Endothelial cell (in vitro differentiated cells): Measurements from ENCODE around the gene CLIC4. TPM values are rescaled to one million over a fixed set of nuclear protein-coding genes. Genes with fewer than 3 reads are reported as not detected.

ENCODE experiments used
- DNase-seq: peaks from one replicate; pipeline ENCODE4 v3.0.0; 2021; ENCODE audit warnings: low spot score
- H3K27ac Mint-ChIP-seq: one replicate; pipeline ENCODE4 v1.8.0; 2021; ENCODE audit warnings: mixed read lengths, inconsistent platforms; ENCODE audit not compliant: unreplicated experiment
- H3K27me3 Mint-ChIP-seq: one replicate; pipeline ENCODE4 v1.8.0; 2021; ENCODE audit warnings: mild to moderate bottlenecking, moderate library complexity, mixed read lengths, inconsistent platforms; ENCODE audit not compliant: unreplicated experiment
- H3K36me3 Mint-ChIP-seq: one replicate; pipeline ENCODE4 v1.8.0; 2021; ENCODE audit warnings: mild to moderate bottlenecking, low read depth, mixed read lengths, inconsistent platforms; ENCODE audit not compliant: unreplicated experiment
- H3K4me1 Mint-ChIP-seq: one replicate; pipeline ENCODE4 v1.8.0; 2021; ENCODE audit warnings: mild to moderate bottlenecking, mixed read lengths, inconsistent platforms; ENCODE audit not compliant: unreplicated experiment
- H3K4me3 Mint-ChIP-seq: one replicate; pipeline ENCODE4 v1.8.0; 2021; ENCODE audit warnings: mild to moderate bottlenecking, mixed read lengths, inconsistent platforms; ENCODE audit not compliant: unreplicated experiment
- H3K9me3 Mint-ChIP-seq: one replicate; pipeline ENCODE4 v1.8.0; 2021; ENCODE audit warnings: mixed read lengths, inconsistent platforms; ENCODE audit not compliant: unreplicated experiment
- total RNA-seq: library from RNA; stranded (reverse); fragmentation: NEBNext Ultra II Directional; extraction: Animal tissue kit (Norgen Biotek cat#: 25700); gene quantifications from one replicate; pipeline ENCODE4 v1.2.1, GENCODE V29; 2021; ENCODE audit not compliant: unreplicated experiment
- TF ChIP-seq, protein P1 (sequence below): fragments of 200-600 bp; sonication (generic); IDR thresholded peaks from one replicate; pipeline ENCODE4 v1.5.0; 2021; ENCODE audit warnings: antibody characterized with exemption; ENCODE audit not compliant: unreplicated experiment

CLIC4 gene
- total RNA-seq, 1 donor from 2014 or later, result 109 TPM

DNA sequence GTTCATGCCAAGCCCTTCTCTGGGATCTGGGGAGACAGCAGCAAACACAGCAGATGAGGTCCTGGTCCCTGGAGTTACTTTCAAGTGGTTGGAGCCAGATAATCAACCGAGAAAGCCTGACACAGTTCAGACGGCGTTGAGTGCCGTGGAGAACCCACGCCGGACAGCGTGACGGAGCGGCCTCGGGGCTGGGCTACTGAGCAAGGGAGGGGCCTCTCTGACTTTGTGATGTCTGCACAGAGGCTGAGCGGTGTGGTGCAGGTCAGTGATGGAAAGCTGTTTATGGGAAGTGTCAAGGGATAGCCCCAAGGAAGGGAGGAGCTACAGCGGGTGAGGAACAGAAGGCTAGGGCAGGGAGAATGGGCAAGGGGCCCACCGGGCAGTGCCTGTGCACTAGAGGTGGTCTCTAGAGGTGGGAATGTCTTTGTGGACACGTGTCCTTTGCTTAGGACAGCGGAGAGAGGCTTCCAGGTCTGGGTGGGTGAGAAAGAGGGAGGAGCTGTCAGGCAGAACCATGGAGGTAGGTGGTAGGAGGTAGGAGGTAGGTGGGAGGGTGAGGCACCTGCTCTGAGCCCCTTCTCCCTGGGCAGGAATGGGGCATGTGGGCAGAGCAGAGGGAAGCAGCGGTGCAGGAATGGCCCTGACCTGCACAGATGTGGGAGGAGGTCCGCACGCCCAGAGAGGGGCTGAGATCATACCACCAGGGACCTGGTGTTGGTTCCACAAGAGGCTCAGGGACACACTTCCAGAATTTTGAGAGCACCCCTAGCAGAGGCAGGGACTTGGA, 122.0 kb downstream of the CLIC4 start:
- Mint-ChIP-seq H3K36me3 (no peaks in the 10 kb centered on the region), H3K4me1 (peaks cover 14% of the 10 kb centered on the region), H3K9me3 (no peaks in the 10 kb centered on the region), H3K27me3 (peaks cover 13% of the 10 kb centered on the region), H3K4me3 (no peak overlapping the region), H3K27ac (no peak overlapping the region)
- DNase-seq, result no peak
- TF ChIP-seq, protein P1, sequence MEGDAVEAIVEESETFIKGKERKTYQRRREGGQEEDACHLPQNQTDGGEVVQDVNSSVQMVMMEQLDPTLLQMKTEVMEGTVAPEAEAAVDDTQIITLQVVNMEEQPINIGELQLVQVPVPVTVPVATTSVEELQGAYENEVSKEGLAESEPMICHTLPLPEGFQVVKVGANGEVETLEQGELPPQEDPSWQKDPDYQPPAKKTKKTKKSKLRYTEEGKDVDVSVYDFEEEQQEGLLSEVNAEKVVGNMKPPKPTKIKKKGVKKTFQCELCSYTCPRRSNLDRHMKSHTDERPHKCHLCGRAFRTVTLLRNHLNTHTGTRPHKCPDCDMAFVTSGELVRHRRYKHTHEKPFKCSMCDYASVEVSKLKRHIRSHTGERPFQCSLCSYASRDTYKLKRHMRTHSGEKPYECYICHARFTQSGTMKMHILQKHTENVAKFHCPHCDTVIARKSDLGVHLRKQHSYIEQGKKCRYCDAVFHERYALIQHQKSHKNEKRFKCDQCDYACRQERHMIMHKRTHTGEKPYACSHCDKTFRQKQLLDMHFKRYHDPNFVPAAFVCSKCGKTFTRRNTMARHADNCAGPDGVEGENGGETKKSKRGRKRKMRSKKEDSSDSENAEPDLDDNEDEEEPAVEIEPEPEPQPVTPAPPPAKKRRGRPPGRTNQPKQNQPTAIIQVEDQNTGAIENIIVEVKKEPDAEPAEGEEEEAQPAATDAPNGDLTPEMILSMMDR, result no peak

DNA sequence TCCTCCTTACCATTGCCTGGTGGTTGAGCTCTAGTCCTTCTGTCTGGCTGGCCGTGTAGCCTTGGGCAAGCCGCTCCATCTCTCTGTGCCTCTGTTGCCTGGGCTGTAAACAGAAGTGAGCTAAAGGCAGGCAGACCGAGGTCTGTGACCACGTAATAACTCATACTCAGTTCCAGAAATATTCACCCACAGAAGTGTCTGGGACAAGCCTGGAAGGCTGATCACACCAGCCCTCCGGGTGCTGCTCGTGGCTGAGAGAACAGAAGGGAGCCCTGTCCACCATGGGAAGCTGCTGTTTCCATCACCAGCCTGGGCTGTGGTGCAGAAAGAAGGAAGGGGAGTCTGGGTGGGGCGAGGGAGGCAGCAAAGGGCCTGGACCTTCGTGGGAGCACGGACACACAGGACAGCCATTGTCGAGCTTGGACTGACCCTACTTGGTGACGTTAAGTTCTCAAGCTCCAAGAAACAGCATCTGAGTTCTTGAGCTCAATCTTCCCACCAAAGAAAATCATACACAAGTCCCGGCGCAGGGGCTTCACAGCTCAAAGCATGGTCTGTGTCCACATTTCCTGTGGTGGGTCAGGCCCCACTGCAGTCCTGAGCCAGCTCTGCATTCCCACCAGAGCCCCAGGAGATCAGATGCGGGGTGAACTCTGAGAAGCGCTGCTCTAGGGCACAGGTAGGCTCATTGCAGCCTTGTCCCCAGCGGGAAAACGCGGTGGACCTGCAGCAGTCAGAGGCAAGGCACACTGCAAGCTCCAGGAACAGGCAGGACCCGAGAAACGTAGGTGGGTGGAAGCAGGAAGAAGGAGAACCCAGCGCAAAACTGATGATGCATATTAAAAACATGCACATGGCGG, 123.0 kb downstream of the CLIC4 start:
- Mint-ChIP-seq H3K4me3 (no peak overlapping the region), H3K4me1 (peaks cover 12% of the 10 kb centered on the region), H3K9me3 (no peaks in the 10 kb centered on the region), H3K36me3 (no peaks in the 10 kb centered on the region), H3K27me3 (peaks cover 13% of the 10 kb centered on the region), H3K27ac (no peak overlapping the region)
- no peak for DNase-seq
- TF ChIP-seq, protein P1, result no peak

DNA sequence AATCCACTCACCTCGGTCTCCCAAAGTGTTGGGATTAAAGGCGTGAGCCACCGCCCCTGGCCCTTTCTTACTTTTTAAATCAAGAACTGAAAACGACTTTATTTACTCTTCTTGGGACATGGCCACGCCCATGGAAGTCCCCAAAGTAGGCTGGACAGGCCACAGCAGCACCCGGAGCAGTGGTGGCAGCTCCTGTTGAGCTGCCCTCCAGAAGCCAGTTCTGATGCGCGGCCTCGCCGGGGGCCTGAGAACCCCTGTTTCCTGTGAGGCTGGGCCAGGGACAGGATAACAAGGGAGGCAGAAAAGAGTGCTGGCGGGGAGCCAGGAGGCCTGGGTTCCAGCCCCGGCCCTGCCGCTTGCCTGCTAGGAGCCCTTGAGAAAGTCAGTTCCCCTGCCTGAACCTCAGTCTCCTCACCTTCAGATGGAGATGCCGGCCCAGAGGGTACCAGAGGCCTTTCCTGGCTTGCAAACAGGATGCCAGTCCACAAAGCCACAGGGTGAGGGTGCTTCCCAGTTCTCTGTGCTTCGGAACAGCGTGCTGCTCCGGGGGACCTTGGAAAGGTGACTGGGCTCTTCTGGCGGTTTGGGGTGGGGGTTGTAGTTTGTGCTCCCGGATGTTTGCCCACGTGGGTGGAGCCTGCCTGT, 125.4 kb downstream of the CLIC4 start:
- peaks cover 10% of the 10 kb centered on the region for H3K27me3 Mint-ChIP-seq
- H3K4me1 Mint-ChIP-seq, result peaks cover 5% of the 10 kb centered on the region
- H3K36me3 Mint-ChIP-seq, result no peaks in the 10 kb centered on the region
- TF ChIP-seq, protein P1, result no peak
- no peak for DNase-seq
- H3K9me3 Mint-ChIP-seq, result no peaks in the 10 kb centered on the region
- H3K27ac Mint-ChIP-seq, result no peak overlapping the region
- H3K4me3 Mint-ChIP-seq, result no peak overlapping the region

DNA sequence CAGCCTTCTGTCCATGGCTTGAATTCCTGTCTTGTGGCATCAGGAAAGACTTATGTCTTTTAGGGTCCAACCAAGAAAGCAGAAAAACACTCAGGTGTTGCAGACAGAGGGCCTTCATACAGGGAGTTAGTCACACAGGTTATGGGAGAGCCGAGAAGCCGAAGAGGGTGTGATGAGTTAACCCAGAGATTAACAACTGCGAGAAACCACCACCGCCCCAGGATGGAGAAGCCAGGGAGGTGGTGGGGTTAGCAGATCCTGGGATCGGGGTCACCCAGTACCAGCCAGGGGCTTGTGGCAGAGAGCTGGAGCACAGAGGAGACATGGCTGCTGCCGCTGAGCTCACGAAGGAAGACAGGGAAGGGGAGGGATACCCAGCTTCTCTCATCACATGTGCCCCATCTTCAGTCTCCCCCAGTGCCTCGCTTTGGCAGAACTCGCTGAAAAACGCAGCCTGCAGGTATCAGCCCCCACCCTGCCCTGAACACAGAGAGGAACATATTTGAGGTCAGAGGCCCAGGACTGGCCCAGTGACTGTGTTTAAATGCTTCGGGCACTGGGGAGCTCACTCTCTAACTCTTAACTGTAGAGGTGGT, 126.2 kb downstream of the CLIC4 start:
- H3K27me3 Mint-ChIP-seq, result peaks cover 12% of the 10 kb centered on the region
- no peak overlapping the region for H3K27ac Mint-ChIP-seq
- no peak overlapping the region for H3K4me3 Mint-ChIP-seq
- TF ChIP-seq, protein P1, result no peak
- no peak for DNase-seq
- H3K36me3 Mint-ChIP-seq, result no peaks in the 10 kb centered on the region
- H3K4me1 Mint-ChIP-seq, result peaks cover 5% of the 10 kb centered on the region
- H3K9me3 Mint-ChIP-seq, result no peaks in the 10 kb centered on the region
